Panc1 (cell line): ENCODE results near the gene KPNA2. TPM values are rescaled to one million over a fixed set of nuclear protein-coding genes. Genes with fewer than 3 reads are reported as not detected.

Source experiments
- ATAC-seq: fragments of 200-7000 bp; cut with Tn5 transposase; 2 replicates; pipeline ENCODE4 v1.9.1; 2020; ENCODE audit warnings: mild to moderate bottlenecking, moderate library complexity
- BruUV-seq: library from RNA; stranded (reverse); fragments of 400-500 nt; replicated peaks from 2 replicates; lab custom pipeline; 2021; lab: Mats Ljungman, UMichigan
- CTCF ChIA-PET: fragments of 300-600 bp; sonication (Branson Sonifier 250); formaldehyde crosslinking; loops from one replicate; lab custom pipeline; 2022; ENCODE audit warnings: antibody characterized with exemption; lab: Charles Lee
- POLR2A ChIA-PET: fragments of 300-600 bp; sonication (Branson Sonifier 250); formaldehyde crosslinking; loops from one replicate; lab custom pipeline; 2022; ENCODE audit warnings: antibody characterized with exemption; lab: Charles Lee
- DNase-seq: peaks from one replicate; pipeline ENCODE4 v3.0.0-alpha.2; 2010; ENCODE audit warnings: low read depth, low spot score
- H3K27ac ChIP-seq: 2 replicates; pipeline ENCODE4 v1.5.1; 2011; ENCODE audit warnings: mild to moderate bottlenecking, low read length, inconsistent platforms
- H3K27me3 ChIP-seq: fragments of 200-500 bp; sonication (Bioruptor generic); 2 replicates; pipeline ENCODE4 v1.6.0; 2014; ENCODE audit warnings: low read length, inconsistent platforms; ENCODE audit not compliant: control insufficient read depth, insufficient read depth
- H3K36me3 ChIP-seq: fragments of 200-500 bp; sonication (Bioruptor generic); 2 replicates; pipeline ENCODE4 v1.5.1; 2014; ENCODE audit warnings: inconsistent platforms, mild to moderate bottlenecking, low read length, moderate library complexity; ENCODE audit not compliant: control insufficient read depth, insufficient read depth
- H3K4me1 ChIP-seq: 2 replicates; pipeline ENCODE4 v1.5.1; 2011; ENCODE audit warnings: inconsistent platforms, mild to moderate bottlenecking, low read length, moderate library complexity; ENCODE audit not compliant: control insufficient read depth, insufficient read depth
- H3K4me3 ChIP-seq, 2 experiments: 2 replicates each; pipeline ENCODE4 v1.5.1; 2011 to 2012; ENCODE audit warnings: low read depth in 2 of 2, low read length in 2 of 2, mild to moderate bottlenecking in 2 of 2, inconsistent platforms in 1 of 2, moderate library complexity in 1 of 2
- H3K9me3 ChIP-seq: fragments of 200-500 bp; sonication (Bioruptor generic); 2 replicates; pipeline ENCODE4 v1.5.1; 2014; ENCODE audit warnings: low read depth, mild to moderate bottlenecking, inconsistent platforms, low read length, moderate library complexity; ENCODE audit not compliant: control insufficient read depth, insufficient read depth
- POLR2AphosphoS5 ChIP-seq: IDR thresholded peaks from 2 replicates; pipeline ENCODE4 v1.6.1; 2012; ENCODE audit warnings: mild to moderate bottlenecking, low read depth, low read length, moderate library complexity
- SIN3A ChIP-seq: IDR thresholded peaks from 2 replicates; pipeline ENCODE4 v1.6.1; 2012; ENCODE audit warnings: low read depth, mild to moderate bottlenecking, low read length, moderate library complexity, borderline replicate concordance; ENCODE audit not compliant: insufficient read depth
- TCF7L2 ChIP-seq: IDR thresholded peaks from 2 replicates; pipeline ENCODE4 v1.6.1; 2011; ENCODE audit warnings: mild to moderate bottlenecking, low read depth, low read length, inconsistent platforms
- in situ Hi-C: cut with HindIII; loops from 2 replicates; pipeline ENCODE4 v1.10.0; 2016; ENCODE audit warnings: low sequenced_read_pairs, low pct_unique_long_range_greater_than_20kb
- intact Hi-C: fragments of 100-400 bp; cut with micrococcal nuclease; formaldehyde crosslinking; loops from one replicate; pipeline ENCODE4 v1.10.0; 2022; ENCODE audit not compliant: unreplicated experiment
- total RNA-seq: library from RNA; stranded (reverse); gene quantifications from one replicate; pipeline ENCODE4 v1.2.1, GENCODE V29; 2021; ENCODE audit not compliant: unreplicated experiment
- TF ChIP-seq, protein P1 (sequence below), 2 experiments: IDR thresholded peaks; 2 replicates each; pipeline ENCODE4 v1.6.1; 2011 to 2012; ENCODE audit warnings: low read depth in 2 of 2, control low read depth in 1 of 2, low read length in 1 of 2, mild to moderate bottlenecking in 1 of 2, moderate library complexity in 1 of 2; ENCODE audit not compliant: insufficient read depth in 1 of 2
- TF ChIP-seq, protein P2 (sequence below): fragments of 450-650 bp; IDR thresholded peaks from 2 replicates; pipeline ENCODE4 v1.5.1; 2017; ENCODE audit warnings: mild to moderate bottlenecking

KPNA2 gene
- total RNA-seq, 1 experiment from 2014 or later, result 177 TPM

DNA sequence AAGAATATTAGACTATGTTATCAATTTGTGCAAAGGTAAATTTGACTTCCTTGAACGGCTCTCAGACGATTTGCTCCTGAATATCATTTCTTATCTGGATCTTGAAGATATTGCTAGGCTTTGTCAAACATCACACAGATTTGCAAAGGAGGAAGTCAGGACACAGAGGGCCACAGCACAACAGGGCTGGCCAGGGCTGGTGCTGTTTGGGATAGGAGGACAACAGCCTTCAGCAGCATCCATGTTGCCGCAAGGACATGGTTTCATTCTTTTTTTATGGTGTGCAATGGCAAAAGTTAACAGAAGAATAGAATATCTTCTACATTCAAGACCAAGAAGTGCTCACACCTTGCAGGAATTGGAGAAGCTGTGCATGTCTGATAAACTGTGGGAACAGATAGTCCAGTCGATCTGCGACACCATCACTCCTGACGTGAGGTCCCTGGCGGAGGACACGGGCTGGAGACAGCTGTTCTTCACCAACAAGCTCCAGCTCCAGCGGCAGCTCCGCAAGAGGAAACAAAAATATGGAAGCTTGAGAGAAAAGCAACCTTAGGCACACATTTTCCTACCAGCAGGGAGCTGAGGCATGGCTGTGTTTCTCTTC lies 59.8 kb downstream of the KPNA2 start:
- no peaks in the 10 kb centered on the region for H3K27me3 ChIP-seq

DNA sequence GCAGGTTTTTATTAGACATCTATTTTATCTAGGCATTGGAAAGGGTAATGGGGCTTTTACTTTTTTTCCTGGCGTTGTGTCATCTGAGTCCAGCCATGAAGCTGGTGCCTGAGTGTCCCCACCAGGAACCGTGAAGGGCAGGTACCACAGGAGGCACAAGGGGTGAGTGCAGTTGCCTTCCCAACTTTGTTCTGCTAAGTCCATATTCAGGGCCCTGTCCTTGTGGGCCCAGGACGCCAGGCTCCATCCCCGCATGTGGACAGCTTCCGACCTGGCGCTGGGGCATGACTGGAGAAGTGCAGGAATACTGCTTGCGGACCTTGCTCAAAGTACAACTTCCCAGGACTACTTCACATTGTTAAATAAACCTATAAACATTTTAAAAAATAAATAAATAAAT lies 60.6 kb downstream of the KPNA2 start:
- ChIA-PET POLR2A (no interaction called here), CTCF (no interaction called here)
- no peaks in the 10 kb centered on the region for H3K4me1 ChIP-seq
- no peak overlapping the region for H3K27ac ChIP-seq
- DNase-seq (no peak), ATAC-seq (no peak)
- H3K9me3 ChIP-seq, result no peaks in the 10 kb centered on the region
- TF ChIP-seq, protein P1, sequence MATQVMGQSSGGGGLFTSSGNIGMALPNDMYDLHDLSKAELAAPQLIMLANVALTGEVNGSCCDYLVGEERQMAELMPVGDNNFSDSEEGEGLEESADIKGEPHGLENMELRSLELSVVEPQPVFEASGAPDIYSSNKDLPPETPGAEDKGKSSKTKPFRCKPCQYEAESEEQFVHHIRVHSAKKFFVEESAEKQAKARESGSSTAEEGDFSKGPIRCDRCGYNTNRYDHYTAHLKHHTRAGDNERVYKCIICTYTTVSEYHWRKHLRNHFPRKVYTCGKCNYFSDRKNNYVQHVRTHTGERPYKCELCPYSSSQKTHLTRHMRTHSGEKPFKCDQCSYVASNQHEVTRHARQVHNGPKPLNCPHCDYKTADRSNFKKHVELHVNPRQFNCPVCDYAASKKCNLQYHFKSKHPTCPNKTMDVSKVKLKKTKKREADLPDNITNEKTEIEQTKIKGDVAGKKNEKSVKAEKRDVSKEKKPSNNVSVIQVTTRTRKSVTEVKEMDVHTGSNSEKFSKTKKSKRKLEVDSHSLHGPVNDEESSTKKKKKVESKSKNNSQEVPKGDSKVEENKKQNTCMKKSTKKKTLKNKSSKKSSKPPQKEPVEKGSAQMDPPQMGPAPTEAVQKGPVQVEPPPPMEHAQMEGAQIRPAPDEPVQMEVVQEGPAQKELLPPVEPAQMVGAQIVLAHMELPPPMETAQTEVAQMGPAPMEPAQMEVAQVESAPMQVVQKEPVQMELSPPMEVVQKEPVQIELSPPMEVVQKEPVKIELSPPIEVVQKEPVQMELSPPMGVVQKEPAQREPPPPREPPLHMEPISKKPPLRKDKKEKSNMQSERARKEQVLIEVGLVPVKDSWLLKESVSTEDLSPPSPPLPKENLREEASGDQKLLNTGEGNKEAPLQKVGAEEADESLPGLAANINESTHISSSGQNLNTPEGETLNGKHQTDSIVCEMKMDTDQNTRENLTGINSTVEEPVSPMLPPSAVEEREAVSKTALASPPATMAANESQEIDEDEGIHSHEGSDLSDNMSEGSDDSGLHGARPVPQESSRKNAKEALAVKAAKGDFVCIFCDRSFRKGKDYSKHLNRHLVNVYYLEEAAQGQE (IDR thresholded peaks at IDR 0.05; ENCODE audit: insufficient read depth in 1 of 2, low read depth in 2 of 2, low read length in 1 of 2), result no peak
- no peak for TF ChIP-seq SIN3A
- TF ChIP-seq TCF7L2, result no peak
- TF ChIP-seq POLR2AphosphoS5, result no peak
- TF ChIP-seq, protein P2, sequence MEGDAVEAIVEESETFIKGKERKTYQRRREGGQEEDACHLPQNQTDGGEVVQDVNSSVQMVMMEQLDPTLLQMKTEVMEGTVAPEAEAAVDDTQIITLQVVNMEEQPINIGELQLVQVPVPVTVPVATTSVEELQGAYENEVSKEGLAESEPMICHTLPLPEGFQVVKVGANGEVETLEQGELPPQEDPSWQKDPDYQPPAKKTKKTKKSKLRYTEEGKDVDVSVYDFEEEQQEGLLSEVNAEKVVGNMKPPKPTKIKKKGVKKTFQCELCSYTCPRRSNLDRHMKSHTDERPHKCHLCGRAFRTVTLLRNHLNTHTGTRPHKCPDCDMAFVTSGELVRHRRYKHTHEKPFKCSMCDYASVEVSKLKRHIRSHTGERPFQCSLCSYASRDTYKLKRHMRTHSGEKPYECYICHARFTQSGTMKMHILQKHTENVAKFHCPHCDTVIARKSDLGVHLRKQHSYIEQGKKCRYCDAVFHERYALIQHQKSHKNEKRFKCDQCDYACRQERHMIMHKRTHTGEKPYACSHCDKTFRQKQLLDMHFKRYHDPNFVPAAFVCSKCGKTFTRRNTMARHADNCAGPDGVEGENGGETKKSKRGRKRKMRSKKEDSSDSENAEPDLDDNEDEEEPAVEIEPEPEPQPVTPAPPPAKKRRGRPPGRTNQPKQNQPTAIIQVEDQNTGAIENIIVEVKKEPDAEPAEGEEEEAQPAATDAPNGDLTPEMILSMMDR, result no peak
- no TSS peak for BruUV-seq
- H3K4me3 ChIP-seq, result no peak overlapping the region
- H3K27me3 ChIP-seq, result no peaks in the 10 kb centered on the region
- intact Hi-C loops, result no loop called here
- in situ Hi-C loops, result no loop called here
- no peaks in the 10 kb centered on the region for H3K36me3 ChIP-seq

More for the DNA sequence above, 59.8 kb downstream of the KPNA2 start:
- intact Hi-C loops (no loop called here), in situ Hi-C loops (no loop called here)
- DNase-seq (no peak), ATAC-seq (no peak)
- CTCF ChIA-PET, result no interaction called here
- Histone ChIP-seq H3K36me3 (no peaks in the 10 kb centered on the region), H3K4me3 (no peak overlapping the region), H3K4me1 (no peaks in the 10 kb centered on the region), H3K9me3 (no peaks in the 10 kb centered on the region), H3K27ac (no peak overlapping the region)
- BruUV-seq, result no TSS peak
- no peak for TF ChIP-seq SIN3A
- TF ChIP-seq, protein P1 (IDR thresholded peaks at IDR 0.05; ENCODE audit: insufficient read depth in 1 of 2, low read depth in 2 of 2, low read length in 1 of 2), result no peak
- POLR2A ChIA-PET, result no interaction called here

Other genes with a start within 250 kb of the KPNA2 start
- gene BPTF, start 210.2 kb upstream of the KPNA2 start, total RNA-seq, result 51.1 TPM
- gene C17orf58, start 39.3 kb upstream of the KPNA2 start, total RNA-seq, result 15.6 TPM
- gene AMZ2, start 212.3 kb downstream of the KPNA2 start, total RNA-seq, result 59.6 TPM